Fibroblast of upper back skin (primary cell): ENCODE data around the gene DTD2.
"Not testable (repeated sequence)": the region's sequence is repeated elsewhere in the genome, so short reads cannot be mapped to it uniquely, and the experiment has no call there.

Experiments
- DNase-seq: peaks from one replicate; pipeline ENCODE4 v3.0.0-alpha.2; 2013

DTD2 gene

DNA sequence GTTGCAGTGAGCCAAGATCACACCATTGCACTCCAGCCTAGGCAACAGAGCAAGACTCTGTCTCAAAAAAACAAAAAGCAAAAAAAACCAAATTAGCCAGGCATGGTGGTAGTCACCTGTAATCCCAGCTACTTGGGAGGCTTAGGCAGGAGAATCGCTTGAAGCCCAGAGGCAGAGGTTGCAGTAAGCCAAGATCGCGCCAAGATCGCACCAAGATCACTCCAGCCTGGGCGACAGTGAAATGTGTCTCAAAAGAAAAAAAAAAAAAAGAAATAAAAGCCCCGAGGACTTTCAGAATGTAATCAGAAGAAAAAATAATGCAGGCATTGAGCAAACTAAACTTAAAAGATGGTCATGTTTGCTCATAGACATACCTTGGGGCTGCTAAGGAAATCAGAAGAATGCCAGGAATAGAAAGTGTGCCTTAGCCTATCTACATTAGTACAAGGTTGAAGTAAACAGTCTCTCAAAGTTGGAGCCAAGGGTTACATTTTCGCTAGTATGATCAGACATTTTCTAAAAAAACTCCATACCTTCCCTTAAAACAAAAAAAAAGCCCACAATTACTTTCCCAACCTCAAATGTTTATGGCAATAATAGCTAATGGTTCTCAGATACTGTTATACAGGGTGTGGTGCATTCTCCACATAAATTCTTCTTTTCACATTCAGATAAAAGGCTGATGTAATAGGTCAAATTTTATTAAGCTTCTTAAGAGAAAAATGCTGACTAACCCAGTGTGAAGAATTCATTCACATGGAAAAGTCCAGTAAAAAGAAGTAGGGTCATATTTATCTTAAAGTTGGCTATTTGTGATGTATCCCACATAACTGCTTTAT lies 15.8 kb downstream of the DTD2 start:
- peak; percentile 69 for DNase-seq

DNA sequence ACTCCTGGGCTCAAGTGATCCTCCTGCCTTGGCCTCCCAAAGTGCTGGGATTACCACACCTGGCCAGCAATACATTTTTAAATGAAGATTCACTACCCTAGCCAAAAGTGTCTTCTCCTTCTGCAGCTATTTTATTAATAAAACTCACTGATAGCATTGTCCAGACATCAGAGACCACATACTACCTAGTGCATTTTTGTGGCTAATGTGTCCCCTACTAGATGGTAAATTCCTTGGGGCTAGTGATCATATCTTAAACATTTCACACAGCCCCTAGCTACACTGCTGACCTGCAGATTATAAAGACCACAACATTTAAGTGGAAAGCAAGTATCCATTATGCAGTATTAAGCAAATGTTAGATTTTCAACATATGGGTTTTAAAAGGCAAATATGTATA lies 17.0 kb downstream of the DTD2 start:
- peak; percentile 27 for DNase-seq

DNA sequence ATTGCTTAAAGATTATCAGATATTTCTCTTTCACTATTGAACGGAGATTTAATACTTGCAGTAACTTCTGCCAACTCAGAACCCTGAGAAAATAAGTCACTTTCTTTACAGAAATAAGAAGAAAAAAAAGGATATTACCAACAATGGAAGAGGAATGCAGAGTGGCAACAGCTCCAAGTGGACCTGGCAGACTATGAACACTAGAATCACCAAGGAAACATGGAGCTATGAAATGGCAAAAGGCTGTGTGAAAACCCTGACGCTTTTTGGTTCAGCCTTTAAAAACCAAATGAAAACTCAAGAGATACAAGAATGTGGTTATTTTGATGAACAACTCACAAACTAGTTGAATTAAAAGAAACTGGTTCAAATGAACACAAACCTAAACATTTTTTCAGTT lies 17.7 kb downstream of the DTD2 start:
- DNase-seq, result no peak

DNA sequence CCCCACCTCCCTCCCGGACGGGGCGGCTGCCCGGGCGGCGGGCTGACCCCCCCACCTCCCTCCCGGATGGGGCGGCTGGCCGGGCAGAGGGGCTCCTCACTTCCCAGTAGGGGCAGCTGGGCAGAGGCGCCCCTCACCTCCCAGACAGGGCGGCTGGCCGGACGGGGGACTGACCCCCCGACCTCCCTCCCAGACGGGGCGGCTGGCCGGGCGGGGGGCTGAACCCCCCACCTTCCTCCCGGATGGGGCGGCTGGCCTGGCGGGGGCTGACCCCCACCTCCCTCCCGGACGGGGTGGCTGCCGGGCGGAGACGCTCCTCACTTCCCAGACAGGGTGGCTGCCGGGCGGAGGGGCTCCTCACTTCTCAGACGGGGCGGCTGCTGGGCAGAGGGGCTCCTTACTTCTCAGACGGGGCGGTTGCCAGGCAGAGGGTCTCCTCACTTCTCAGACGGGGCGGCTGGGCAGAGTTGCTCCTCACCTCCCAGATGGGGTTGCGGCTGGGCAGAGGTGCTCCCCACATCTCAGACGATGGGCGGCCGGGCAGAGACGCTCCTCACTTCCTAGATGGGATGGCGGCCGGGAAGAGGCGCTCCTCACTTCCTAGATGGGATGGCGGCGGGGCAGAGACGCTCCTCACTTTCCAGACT lies 20.1 kb downstream of the DTD2 start:
- not testable (repeated sequence) for DNase-seq

DNA sequence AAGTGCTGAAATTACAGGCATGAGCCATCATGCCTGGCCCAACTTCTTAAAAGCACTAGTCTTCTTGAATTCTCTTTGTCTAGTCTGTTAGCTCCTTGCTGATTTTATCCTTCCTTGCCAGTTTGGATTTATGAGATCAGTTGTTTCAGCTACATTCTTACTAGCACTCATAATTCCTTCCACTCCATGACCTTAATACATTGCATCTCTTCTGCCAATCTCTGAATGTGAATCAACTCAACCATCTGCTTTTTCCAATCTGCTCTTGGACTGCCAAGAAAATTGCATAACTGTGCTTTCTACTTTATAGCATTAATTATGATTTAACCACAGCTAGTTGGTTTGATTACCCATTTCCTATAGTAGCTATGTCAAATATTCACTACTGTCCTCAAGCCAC lies 22.0 kb downstream of the DTD2 start:
- peak; percentile 79 for DNase-seq

DNA sequence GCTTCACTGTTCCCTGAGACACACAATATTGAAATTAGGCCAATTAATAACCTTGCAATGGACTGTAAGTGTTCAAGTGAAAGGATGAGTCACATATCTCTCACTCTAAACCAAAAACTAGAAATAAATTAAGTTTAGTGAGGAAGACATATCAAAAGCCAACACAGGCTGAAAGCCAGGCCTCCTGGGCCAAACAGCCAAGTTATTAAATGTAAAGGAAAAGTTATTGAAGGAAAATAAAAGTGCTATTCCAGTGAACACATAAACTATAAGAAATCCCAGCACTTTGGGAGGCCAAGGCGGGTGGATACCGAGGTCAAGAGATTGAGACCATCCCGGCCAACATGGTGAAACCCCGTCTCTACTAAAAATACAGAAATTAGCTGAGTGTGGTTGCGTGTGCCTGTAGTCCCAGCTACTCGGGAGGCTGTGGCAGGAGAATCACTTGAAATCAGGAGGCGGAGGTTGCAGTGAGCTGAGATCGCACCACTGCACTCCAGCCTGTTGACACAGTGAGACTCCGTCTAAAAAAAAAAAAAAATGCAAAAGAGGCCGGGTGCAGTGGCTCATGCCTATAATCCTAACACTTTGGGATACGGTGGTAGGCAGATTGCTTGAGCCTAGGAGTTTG lies 26.6 kb downstream of the DTD2 start:
- no peak for DNase-seq

DNA sequence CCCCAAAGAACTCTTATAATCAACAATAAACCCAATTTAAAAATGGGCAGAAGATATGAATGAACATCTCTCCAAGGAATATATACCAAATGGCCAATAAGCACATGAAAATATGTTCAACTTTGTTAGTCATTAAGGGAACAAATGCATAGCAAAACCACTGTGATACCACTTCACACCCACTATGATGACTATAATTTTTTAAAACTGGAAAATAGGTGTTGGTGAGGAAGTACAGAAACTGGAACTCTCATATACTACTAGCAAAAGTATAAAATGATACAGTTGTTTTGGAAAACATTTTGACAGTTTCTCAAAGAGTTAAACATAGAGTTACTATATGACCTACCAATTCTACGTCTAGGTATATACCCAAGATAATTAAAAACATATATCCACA lies 27.5 kb downstream of the DTD2 start:
- DNase-seq, result no peak

GRCh38 chr14:31428011-31428410 lies 29.3 kb downstream of the DTD2 start:
- DNase-seq, result no peak

DNA sequence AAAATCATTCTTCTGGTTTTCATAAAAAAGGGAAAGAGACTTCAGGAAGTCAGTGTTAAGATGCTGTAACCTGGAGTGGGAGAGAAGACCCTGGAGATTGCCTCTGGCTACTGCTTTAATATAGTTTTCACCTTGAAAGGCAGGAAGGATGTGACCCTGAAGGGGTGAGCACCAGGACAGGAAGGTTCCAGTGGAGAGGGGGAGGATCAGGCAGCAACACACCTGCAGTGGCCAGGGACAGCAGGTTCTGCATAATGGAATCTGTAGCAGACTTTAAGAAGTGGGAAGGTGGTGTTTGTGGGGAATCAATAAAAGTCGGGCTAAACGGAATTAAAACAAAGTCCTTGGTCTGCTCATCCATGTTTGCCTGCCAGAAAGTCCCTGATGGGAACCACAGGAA lies 30.6 kb downstream of the DTD2 start:
- DNase-seq, result no peak

- no peak for DNase-seq
These were observed 31.4 kb downstream of the DTD2 start for GRCh38 chr14:31425905-31426304.

GRCh38 chr14:31421200-31421599 lies 36.1 kb downstream of the DTD2 start:
- DNase-seq, result no peak

- DNase-seq, result peak; percentile 95
These were observed 36.8 kb downstream of the DTD2 start, which contains the start of gene HEATR5A for GRCh38 chr14:31420319-31421111. TSS of gene HEATR5A (minus strand) at chr14:31420550. CDS start at chr14:31402975, 17,575 bp downstream.

DNA sequence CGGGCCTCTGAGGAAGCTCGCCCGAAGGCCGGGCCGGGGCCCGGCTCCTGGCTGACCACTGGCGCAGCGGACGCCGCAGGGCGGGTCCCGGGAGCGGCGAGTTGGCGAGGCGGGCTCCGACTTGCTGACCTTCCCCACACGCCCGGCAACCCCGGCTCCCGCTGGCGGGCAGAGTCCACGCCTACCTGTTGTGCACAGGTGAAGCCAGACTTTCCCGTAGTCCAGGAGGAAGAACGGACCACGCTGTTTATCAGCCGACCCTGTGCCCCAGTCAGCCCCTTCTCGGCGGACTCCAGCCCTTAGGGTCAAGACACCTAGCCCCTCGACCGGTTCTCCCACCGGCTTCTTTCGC lies 37.4 kb downstream of the DTD2 start:
- DNase-seq, result no peak

DNA sequence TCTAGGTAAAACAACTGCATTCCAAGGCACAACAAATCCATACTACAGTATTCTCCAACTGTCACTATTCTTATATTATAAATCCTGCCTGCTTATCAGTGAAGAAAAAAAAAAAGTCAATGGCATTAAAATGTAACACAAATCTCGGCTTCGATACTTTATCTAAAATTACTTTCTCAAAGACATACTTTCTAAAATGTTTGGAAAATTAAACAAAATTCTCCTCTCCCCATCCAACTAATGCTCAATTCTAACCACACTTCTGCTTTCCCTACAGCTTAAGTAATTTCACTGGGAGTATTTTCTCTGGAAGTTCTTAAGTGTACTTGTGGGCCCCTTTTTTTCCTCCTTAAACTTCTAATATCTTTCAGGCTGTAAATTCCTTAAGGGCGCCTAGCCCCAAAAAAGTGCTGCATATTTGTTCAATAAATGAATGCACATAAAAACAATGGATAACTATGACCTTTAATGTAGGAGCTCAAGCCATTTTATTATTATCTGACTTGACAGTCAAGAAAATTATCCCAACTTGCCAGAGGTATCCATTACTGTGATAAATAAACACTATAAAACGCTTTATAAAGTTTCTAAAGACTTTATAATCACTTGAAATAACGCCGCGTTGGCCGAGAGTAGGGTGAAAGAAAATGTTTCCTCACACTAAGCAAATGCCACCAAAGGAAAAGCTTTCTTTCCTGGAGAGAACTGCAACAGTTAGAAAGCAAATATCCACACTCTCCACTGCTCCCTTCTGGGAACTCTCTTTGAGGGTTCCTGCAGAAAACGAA lies 37.9 kb downstream of the DTD2 start:
- peak; percentile 25 for DNase-seq

DNA sequence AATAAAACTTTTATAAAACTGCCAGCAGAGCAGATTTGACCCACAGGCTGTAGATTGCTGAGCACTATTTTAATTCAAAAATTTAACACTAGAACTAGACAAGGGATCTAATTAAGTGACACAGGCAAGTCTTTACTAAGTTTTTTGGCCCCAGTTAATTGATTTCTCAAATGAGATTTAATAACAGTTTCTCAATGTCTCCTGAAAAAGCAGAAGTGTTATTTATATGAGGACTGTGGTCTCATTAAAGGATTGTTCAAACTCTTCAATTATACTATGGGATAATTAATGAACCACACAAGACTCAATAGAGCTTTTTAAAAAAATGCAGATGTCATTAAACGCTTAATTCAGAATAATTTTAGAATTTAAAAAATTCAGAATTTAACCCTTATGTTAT lies 38.9 kb downstream of the DTD2 start:
- no peak for DNase-seq

- DNase-seq, result no peak
These were observed 43.0 kb downstream of the DTD2 start for GRCh38 chr14:31414190-31414833.

GRCh38 chr14:31411218-31411727 lies 46.0 kb downstream of the DTD2 start:
- DNase-seq, result peak; percentile 25

DNA sequence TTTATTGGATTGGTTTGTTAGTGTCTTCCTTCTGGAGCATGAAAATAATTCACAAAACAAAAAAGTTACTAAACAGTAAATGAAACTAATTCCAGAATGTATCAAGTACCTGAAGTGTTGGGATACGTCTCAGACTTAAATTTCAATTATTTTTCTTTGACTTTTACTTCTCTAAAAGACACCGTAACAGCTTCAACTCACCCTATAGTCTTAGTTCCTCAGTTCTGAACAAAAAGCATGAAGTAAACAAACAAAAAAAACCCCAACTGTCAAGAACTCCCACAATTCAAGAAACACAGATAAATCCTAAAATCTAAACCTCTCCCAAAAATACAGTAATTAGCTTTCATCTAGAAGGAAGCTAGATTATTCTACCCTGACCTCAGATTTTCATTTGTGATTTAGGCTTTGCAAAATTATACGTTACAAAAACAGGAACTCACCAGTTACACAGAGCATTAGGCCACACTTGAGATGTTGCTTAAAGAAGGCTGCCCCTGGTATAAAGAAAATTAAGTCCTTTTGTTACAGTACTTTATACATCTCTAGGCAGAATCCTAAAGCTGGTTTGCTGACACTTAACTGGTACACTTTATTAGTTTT lies 47.2 kb downstream of the DTD2 start:
- no peak for DNase-seq

- DNase-seq, result no peak
These were observed 48.9 kb downstream of the DTD2 start for GRCh38 chr14:31408421-31408820.

DNA sequence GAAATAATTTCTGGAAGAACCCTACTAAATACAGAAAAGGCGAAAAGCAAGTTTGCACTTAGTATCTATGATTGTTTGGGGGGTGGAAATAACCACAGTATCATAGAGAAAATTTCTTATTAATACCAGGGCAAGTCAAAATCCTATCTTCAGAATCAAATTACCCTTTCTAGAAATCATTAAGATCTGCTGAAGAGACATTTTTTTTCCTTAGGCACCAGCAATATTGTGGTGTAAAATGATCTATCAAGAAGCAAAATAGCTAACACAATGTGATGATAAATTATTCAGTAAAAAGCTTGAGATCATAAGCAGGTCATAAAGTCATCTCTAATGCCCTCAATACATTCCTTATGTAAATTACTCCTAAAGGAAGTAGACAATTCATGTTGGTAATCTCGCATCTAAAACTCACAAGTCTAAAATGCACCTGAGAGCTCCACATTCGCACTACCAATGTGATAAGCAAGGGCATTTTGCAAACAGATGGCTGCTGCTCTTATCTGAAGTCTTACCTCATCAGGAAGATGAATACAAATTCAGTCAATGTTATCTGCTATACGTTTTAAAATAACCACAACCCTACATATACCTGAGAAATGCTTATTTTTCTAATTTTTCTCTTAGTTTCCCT lies 51.6 kb downstream of the DTD2 start:
- no peak for DNase-seq

DNA sequence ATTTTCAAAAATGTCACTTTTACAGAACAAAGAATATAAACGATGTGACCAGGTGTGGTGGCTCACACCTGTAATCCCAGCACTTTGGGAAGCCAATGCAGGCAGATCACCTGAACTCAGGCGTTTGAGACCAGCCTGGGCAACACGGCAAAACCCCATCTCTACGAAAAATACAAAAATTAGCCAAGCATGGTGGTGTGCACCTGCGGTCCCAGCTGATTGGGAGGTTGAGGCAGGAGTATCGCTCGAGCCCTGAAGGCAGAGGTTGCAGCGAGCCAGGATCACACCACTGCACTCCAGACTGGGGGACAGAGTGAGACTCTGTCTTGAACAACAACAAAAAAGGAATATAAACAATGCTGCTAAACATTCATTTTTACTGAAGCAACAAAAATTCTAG lies 52.2 kb downstream of the DTD2 start:
- no peak for DNase-seq
